GM12878 (cell line): ENCODE measurements around the gene SPDYE1.
"Not testable (repeated sequence)": the region's sequence is repeated elsewhere in the genome, so short reads cannot be mapped to it uniquely, and the experiment has no call there.

Experiments used
- CTCF ChIP-seq, 3 experiments: IDR thresholded peaks in 2 of 3; conservative IDR thresholded peaks in 1 of 3; 2 replicates each; pipeline ENCODE4 v1.5.1; 2011; ENCODE audit warnings: low read depth in 3 of 3, low read length in 3 of 3, mild to moderate bottlenecking in 3 of 3, control low read depth in 2 of 3, moderate library complexity in 2 of 3, inconsistent platforms in 1 of 3, mixed read lengths in 1 of 3; ENCODE audit not compliant: control insufficient read depth in 2 of 3, insufficient read depth in 1 of 3; ENCODE audit errors: extremely low read depth in 1 of 3
- EGR1 ChIP-seq, 2 experiments: IDR thresholded peaks; 1 replicate in 1 of 2; 2 replicates in 1 of 2; pipeline ENCODE4 v1.6.1; 2011 to 2012; ENCODE audit warnings: low read depth in 2 of 2, low read length in 2 of 2, borderline replicate concordance in 1 of 2, mild to moderate bottlenecking in 1 of 2, moderate library complexity in 1 of 2
- EZH2 ChIP-seq: IDR thresholded peaks from 2 replicates; pipeline ENCODE4 v1.6.1; 2012; ENCODE audit warnings: low read depth, mild to moderate bottlenecking, control low read depth, inconsistent platforms, low read length, borderline replicate concordance; ENCODE audit not compliant: control insufficient read depth
- MTA3 ChIP-seq: IDR thresholded peaks from 2 replicates; pipeline ENCODE4 v1.6.1; 2012; ENCODE audit warnings: low read length, inconsistent platforms, borderline replicate concordance
- NFYB ChIP-seq: IDR thresholded peaks from 2 replicates; pipeline ENCODE4 v1.6.1; 2011; ENCODE audit warnings: low read depth, mild to moderate bottlenecking, low read length, improper control_type of control experiment, moderate library complexity; ENCODE audit not compliant: insufficient read depth
- POLR2AphosphoS2 ChIP-seq: IDR thresholded peaks from 2 replicates; pipeline ENCODE4 v1.6.1; 2011; ENCODE audit warnings: low read depth, mild to moderate bottlenecking, low read length, improper control_type of control experiment, moderate library complexity
- YY1 ChIP-seq: IDR thresholded peaks from 2 replicates; pipeline ENCODE4 v1.6.1; 2011; ENCODE audit warnings: low read depth, mild to moderate bottlenecking, low read length
- TF ChIP-seq, protein P1 (sequence below): IDR thresholded peaks from 2 replicates; pipeline ENCODE4 v1.6.1; 2011; ENCODE audit warnings: low read depth, mild to moderate bottlenecking, low read length, moderate library complexity, borderline replicate concordance; ENCODE audit errors: extremely low read depth

DNA sequence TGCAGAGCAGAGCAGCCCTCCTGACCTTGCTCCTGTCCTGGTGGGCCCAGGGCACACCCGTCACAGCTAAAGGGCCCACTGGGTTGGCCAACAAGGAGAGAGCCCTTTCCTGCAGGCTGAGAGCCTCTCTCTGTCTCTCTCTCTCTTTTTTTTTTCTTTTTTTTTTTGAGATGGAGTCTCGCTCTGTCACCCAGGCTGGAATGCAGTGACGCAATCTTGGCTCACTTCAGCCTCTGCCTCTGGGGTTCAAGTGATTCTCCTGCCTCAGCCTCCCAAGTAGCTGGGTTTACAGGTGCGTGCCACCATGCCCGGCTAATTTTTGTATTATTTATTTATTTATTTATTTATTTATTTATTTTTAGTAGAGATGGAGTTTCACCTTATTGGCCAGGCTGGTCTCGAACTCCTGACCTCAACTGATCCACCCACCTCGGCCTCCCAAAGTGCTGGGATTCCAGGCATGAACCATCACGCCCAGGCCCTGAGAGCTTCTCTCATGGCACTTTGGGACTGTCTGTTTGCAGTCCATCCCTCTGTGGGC lies 23.6 kb upstream of the SPDYE1 start:
- TF ChIP-seq CTCF (IDR thresholded peaks at IDR 0.05 in 2 of 3, conservative IDR thresholded peaks at IDR 0.05 in 1 of 3; ENCODE audit: control insufficient read depth in 2 of 3, extremely low read depth in 1 of 3, insufficient read depth in 1 of 3, low read depth in 3 of 3, low read length in 3 of 3); EZH2; MTA3; POLR2AphosphoS2; YY1; EGR1 (IDR thresholded peaks at IDR 0.05; ENCODE audit: borderline replicate concordance in 1 of 2, low read depth in 2 of 2, low read length in 2 of 2); NFYB: not testable (repeated sequence)
- TF ChIP-seq, protein P1, sequence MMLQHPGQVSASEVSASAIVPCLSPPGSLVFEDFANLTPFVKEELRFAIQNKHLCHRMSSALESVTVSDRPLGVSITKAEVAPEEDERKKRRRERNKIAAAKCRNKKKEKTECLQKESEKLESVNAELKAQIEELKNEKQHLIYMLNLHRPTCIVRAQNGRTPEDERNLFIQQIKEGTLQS, result not testable (repeated sequence)
